A549 (cell line): Measurements from ENCODE around the gene HAUS5.

Source experiments
- BHLHE40 ChIP-seq: IDR thresholded peaks from 2 replicates; pipeline ENCODE4 v1.6.1; 2012; ENCODE audit warnings: low read depth, low read length, inconsistent platforms
- EP300 ChIP-seq, 2 experiments: fragments of >200 bp; sonication (Bioruptor Twin); formaldehyde crosslinking; IDR thresholded peaks; 2 replicates in 1 of 2; 3 replicates in 1 of 2; pipeline ENCODE4 v1.6.1; 2016 to 2017
- GATA3 ChIP-seq: IDR thresholded peaks from 2 replicates; pipeline ENCODE4 v1.6.1; 2012; ENCODE audit warnings: borderline replicate concordance
- HDAC2 ChIP-seq: fragments of 200-600 bp; sonication (generic); IDR thresholded peaks from 2 replicates; pipeline ENCODE4 v1.6.1; 2016
- HOXA7 ChIP-seq: fragments of 250-450 bp; sonication (Bioruptor Pico); IDR thresholded peaks from 2 replicates; pipeline ENCODE4 v1.5.0; 2020; ENCODE audit warnings: mild to moderate bottlenecking, moderate library complexity
- RAD21 ChIP-seq, 2 experiments: fragments of >200 bp in 1 of 2; sonication (Bioruptor Twin) in 1 of 2; formaldehyde crosslinking in 1 of 2; IDR thresholded peaks in 1 of 2; conservative IDR thresholded peaks in 1 of 2; 2 replicates in 1 of 2; 3 replicates in 1 of 2; pipeline ENCODE4 v1.6.1; 2012 to 2018; ENCODE audit warnings: inconsistent platforms in 1 of 2
- SREBF2 ChIP-seq: fragments of 450-650 bp; IDR thresholded peaks from 2 replicates; pipeline ENCODE4 v1.6.1; 2014; ENCODE audit warnings: mild to moderate bottlenecking, moderate library complexity
- TP53 ChIP-seq: fragments of 250-450 bp; sonication (Bioruptor Pico); IDR thresholded peaks from 2 replicates; pipeline ENCODE4 v1.5.0; 2021; ENCODE audit warnings: mild to moderate bottlenecking, moderate library complexity
- TF ChIP-seq, protein P1 (sequence below): fragments of >200 bp; sonication (Bioruptor Twin); formaldehyde crosslinking; IDR thresholded peaks from 3 replicates; pipeline ENCODE4 v1.5.1; 2016
- TF ChIP-seq, protein P2 (sequence below): IDR thresholded peaks from 2 replicates; pipeline ENCODE4 v1.6.1; 2012
- TF ChIP-seq, protein P3 (sequence below): fragments of 200-600 bp; sonication (generic); IDR thresholded peaks from 2 replicates; pipeline ENCODE4 v1.6.1; 2016; ENCODE audit warnings: antibody characterized with exemption, mild to moderate bottlenecking, moderate library complexity

DNA sequence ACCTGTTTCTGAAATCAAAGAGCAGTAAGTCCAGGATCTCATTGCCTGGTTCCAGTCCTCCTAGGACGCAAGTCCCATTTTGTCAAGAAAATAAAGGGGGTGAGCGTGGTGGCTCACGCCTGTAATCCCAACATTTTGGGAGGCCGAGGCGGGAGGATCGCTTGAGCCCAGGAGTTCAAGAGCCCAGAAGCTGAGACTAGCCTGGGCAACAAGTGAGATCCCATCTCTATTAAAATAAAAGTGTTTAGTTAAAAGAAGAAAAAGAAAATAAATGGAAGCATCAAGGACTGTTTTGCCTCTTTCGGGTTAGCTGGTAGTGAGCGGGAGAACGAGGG is 344 bp upstream of the HAUS5 start:
- TF ChIP-seq, protein P1, sequence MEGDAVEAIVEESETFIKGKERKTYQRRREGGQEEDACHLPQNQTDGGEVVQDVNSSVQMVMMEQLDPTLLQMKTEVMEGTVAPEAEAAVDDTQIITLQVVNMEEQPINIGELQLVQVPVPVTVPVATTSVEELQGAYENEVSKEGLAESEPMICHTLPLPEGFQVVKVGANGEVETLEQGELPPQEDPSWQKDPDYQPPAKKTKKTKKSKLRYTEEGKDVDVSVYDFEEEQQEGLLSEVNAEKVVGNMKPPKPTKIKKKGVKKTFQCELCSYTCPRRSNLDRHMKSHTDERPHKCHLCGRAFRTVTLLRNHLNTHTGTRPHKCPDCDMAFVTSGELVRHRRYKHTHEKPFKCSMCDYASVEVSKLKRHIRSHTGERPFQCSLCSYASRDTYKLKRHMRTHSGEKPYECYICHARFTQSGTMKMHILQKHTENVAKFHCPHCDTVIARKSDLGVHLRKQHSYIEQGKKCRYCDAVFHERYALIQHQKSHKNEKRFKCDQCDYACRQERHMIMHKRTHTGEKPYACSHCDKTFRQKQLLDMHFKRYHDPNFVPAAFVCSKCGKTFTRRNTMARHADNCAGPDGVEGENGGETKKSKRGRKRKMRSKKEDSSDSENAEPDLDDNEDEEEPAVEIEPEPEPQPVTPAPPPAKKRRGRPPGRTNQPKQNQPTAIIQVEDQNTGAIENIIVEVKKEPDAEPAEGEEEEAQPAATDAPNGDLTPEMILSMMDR: no peak
- TF ChIP-seq EP300 (IDR thresholded peaks at IDR 0.05): no peak
- TF ChIP-seq BHLHE40: no peak
- TF ChIP-seq, protein P2, sequence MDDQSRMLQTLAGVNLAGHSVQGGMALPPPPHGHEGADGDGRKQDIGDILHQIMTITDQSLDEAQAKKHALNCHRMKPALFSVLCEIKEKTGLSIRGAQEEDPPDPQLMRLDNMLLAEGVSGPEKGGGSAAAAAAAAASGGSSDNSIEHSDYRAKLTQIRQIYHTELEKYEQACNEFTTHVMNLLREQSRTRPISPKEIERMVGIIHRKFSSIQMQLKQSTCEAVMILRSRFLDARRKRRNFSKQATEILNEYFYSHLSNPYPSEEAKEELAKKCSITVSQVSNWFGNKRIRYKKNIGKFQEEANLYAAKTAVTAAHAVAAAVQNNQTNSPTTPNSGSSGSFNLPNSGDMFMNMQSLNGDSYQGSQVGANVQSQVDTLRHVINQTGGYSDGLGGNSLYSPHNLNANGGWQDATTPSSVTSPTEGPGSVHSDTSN: no peak
- no peak for TF ChIP-seq SREBF2
- no peak for TF ChIP-seq GATA3
- no peak for TF ChIP-seq HDAC2
- no peak for TF ChIP-seq HOXA7 (CRISPR knock-in tag)
- no peak for TF ChIP-seq RAD21 (conservative IDR thresholded peaks at IDR 0.05 in 1 of 2, IDR thresholded peaks at IDR 0.05 in 1 of 2)
- TF ChIP-seq, protein P3, sequence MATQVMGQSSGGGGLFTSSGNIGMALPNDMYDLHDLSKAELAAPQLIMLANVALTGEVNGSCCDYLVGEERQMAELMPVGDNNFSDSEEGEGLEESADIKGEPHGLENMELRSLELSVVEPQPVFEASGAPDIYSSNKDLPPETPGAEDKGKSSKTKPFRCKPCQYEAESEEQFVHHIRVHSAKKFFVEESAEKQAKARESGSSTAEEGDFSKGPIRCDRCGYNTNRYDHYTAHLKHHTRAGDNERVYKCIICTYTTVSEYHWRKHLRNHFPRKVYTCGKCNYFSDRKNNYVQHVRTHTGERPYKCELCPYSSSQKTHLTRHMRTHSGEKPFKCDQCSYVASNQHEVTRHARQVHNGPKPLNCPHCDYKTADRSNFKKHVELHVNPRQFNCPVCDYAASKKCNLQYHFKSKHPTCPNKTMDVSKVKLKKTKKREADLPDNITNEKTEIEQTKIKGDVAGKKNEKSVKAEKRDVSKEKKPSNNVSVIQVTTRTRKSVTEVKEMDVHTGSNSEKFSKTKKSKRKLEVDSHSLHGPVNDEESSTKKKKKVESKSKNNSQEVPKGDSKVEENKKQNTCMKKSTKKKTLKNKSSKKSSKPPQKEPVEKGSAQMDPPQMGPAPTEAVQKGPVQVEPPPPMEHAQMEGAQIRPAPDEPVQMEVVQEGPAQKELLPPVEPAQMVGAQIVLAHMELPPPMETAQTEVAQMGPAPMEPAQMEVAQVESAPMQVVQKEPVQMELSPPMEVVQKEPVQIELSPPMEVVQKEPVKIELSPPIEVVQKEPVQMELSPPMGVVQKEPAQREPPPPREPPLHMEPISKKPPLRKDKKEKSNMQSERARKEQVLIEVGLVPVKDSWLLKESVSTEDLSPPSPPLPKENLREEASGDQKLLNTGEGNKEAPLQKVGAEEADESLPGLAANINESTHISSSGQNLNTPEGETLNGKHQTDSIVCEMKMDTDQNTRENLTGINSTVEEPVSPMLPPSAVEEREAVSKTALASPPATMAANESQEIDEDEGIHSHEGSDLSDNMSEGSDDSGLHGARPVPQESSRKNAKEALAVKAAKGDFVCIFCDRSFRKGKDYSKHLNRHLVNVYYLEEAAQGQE: no peak
- no peak for TF ChIP-seq TP53 (CRISPR knock-in tag)
